Stimulated activated CD4-positive, alpha-beta T cell treated with anti-CD3 and anti-CD28 coated beads, Interleukin-4, amount 100 ng/mL, for 4 hours (primary cell): ENCODE data around the gene GCSAML.

Experiments used
- DNase-seq, 2 experiments: peaks; one replicate each; pipeline ENCODE4 v3.0.0-alpha.2; 2020

GCSAML gene

DNA sequence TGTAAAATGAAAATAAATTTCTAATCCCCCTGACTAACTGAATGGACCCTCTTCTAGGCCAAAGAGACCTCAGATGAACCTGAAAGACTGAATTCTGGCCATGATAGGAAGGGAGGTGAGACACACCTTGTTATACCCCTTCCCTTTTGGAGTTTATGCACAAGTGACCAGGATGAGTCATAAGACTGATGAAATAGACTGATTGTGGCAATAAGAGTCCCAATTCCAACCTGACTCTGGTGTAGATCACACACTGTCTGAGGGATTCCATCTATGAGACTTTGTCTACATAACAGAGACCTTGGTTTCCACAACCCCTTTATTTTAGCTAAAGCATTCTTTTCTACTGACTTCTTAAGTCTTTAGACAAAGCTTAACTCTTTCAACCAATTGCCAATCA, 25.7 kb downstream of the GCSAML start:
- no peak for DNase-seq

GRCh38 chr1:247576514-247576913, 27.6 kb downstream of the GCSAML start:
- no peak for DNase-seq

- no peak for DNase-seq
Measured at GRCh38 chr1:247578946-247579460, 30.1 kb downstream of the GCSAML start.

GRCh38 chr1:247588060-247588459, 39.1 kb downstream of the GCSAML start, which contains the start of gene OR2G2:
Gene OR2G2, plus strand, starts transcription at chr1:247588360. Its CDS starts 0 bp downstream, at chr1:247588360.
- DNase-seq: no peak

DNA sequence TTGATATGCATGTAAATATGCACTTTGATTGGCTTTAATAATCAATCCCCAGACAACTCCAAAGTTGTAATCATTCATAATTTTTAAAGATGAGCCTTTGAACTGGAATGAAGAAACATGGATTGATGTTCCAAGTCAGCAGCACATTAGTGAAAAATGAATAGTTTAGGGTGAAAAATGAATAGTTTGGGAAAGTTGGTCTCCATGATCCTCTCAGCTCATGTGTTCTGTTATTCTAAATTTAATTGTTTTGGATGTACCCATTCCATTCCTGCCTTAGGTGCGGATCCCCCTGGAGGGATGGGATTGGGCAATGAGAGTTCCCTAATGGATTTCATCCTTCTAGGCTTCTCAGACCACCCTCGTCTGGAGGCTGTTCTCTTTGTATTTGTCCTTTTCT, 56.4 kb downstream of the GCSAML start, which contains the start of gene OR2G3:
Gene OR2G3, plus strand, starts transcription at position 301 of the 400 bp plus-strand sequence. Its CDS starts 0 bp downstream, at position 301.
- DNase-seq: no peak

- no peak for DNase-seq
Measured at GRCh38 chr1:247613405-247613804, 64.5 kb downstream of the GCSAML start.

DNA sequence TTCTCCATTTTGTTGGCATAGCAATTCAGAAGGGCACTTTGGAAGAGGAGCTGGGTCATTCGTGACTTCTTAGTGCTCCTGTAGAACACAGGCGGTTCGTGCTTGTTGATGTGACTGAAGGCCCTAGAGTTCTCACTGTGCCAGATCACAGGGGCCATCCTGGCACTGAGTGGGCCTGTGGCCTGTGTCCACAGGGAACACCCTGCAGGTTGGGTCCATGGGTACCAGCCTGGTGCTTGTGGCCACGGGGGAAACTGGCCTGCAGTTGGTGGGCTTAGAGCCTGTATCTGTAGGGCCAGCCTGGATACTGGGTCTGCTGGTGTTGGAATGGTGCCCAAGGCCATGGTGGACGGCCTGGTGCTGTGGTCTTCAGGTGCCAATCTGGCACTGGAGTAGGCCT, 65.7 kb downstream of the GCSAML start:
- DNase-seq: no peak
